Adrenal gland (tissue), 12 donors: ENCODE results near the gene ZGLP1. TPM values are rescaled to one million over a fixed set of nuclear protein-coding genes. Genes with fewer than 3 reads are reported as not detected.

ENCODE experiments used
- DNase-seq, 7 donors: peaks; one replicate each; pipeline ENCODE4 v3.0.0-alpha.2; 2019 to 2020
- H3K27ac ChIP-seq, 5 donors: fragments of 200-600 bp; sonication (generic) in 4 of 5; 1 replicate in 3 of 5; 2 replicates in 2 of 5; pipeline versions ENCODE4 v1.5.1 to v1.8.0; 2016 to 2020; ENCODE audit warnings: mild to moderate bottlenecking in 1 of 5
- H3K27me3 ChIP-seq: fragments of 200-600 bp; 2 replicates; pipeline ENCODE4 v1.8.0; 2021
- H3K36me3 ChIP-seq, 2 donors: fragments of 200-600 bp; replicated peaks in 1 of 2; 1 replicate in 1 of 2; 2 replicates in 1 of 2; pipeline versions ENCODE4 v1.5.1 to v1.8.0; 2018 to 2022
- H3K4me1 ChIP-seq, 2 donors: fragments of 200-600 bp; replicated peaks in 1 of 2; 1 replicate in 1 of 2; 2 replicates in 1 of 2; pipeline versions ENCODE4 v1.5.1 to v1.8.0; 2018 to 2021
- H3K4me3 ChIP-seq, 4 donors: fragments of 200-600 bp; sonication (generic) in 3 of 4; one replicate each; pipeline ENCODE4 v1.5.1; 2016 to 2018
- H3K9me3 ChIP-seq, 3 donors: fragments of 200-600 bp; sonication (generic) in 1 of 3; replicated peaks in 1 of 3; 1 replicate in 2 of 3; 2 replicates in 1 of 3; pipeline versions ENCODE4 v1.5.1 to v1.8.0; 2016 to 2021
- POLR2A ChIP-seq, 2 donors: fragments of 450-650 bp; IDR thresholded peaks; one replicate each; pipeline ENCODE4 v1.6.1; 2017; ENCODE audit warnings: antibody characterized with exemption in 2 of 2, mild to moderate bottlenecking in 2 of 2, moderate library complexity in 1 of 2
- WGBS, 4 donors: extraction: QIAGEN DNeasy Blood & Tissue Kit in 2 of 4; methylation state at CpG; one replicate each; pipeline versions ENCODE4 v1.1.5 to v1.1.7; 2013 to 2017; 5-methylcytosine and 5-hydroxymethylcytosine counted together
- intact Hi-C, 2 donors: fragments of 100-400 bp; cut with DNase I; formaldehyde crosslinking; loops; one replicate each; pipeline versions ENCODE4 v1.14.1 to v1.15.0; 2022 to 2023
- polyA plus RNA-seq, 3 donors: library from polyadenylated mRNA; stranded (reverse); fragments of 200-250 nt in 2 of 3; fragments of 350-450 nt in 1 of 3; fragmentation: Illumina TruSeq in 1 of 3; extraction: RNeasy Lipid Tissue Mini Kit (QIAGEN cat#74804) in 1 of 3; gene quantifications; one replicate each; pipeline ENCODE4 v1.2.3, GENCODE V29; 2013 to 2014
- total RNA-seq, 9 donors: library from RNA; depleted of rRNA in 4 of 9; stranded (reverse); fragments of >200 nt in 4 of 9; fragments of 120-200 nt in 1 of 9; fragmentation: NEBNext Ultra II Directional in 1 of 9; extraction: Animal tissue kit (Norgen Biotek cat#: 25700) in 1 of 9; gene quantifications; one replicate each; pipeline versions ENCODE4 v1.1.0 to v1.2.4, GENCODE V29; 2013 to 2023
- TF ChIP-seq, protein P1 (sequence below), 6 experiments: fragments of 450-650 bp in 4 of 6; fragments of 200-600 bp in 2 of 6; sonication (generic) in 1 of 6; IDR thresholded peaks; 1 replicate in 5 of 6; 2 replicates in 1 of 6; pipeline versions ENCODE4 v1.5.1 to v1.8.0; 2016 to 2021; ENCODE audit warnings: antibody characterized with exemption in 6 of 6, mild to moderate bottlenecking in 2 of 6, moderate library complexity in 1 of 6
- donor health status: healthy with polysubstance abuse.
- donor health status: Bipolar disorder and iron deficiency.
- donor health status: DM: yes; HTN: yes; CAD: no.
- donor health status: DM: no; HTN: no; CAD: no.
- donor health status: DM: no; HTN: no; CAD: no.
- donor health status: DM: yes; HTN: yes; CAD: no.

The ZGLP1 gene
- total and polyA plus RNA-seq, 12 donors, result 0.48 to 38.8 (median 2.8) TPM; not detected in 2

DNA sequence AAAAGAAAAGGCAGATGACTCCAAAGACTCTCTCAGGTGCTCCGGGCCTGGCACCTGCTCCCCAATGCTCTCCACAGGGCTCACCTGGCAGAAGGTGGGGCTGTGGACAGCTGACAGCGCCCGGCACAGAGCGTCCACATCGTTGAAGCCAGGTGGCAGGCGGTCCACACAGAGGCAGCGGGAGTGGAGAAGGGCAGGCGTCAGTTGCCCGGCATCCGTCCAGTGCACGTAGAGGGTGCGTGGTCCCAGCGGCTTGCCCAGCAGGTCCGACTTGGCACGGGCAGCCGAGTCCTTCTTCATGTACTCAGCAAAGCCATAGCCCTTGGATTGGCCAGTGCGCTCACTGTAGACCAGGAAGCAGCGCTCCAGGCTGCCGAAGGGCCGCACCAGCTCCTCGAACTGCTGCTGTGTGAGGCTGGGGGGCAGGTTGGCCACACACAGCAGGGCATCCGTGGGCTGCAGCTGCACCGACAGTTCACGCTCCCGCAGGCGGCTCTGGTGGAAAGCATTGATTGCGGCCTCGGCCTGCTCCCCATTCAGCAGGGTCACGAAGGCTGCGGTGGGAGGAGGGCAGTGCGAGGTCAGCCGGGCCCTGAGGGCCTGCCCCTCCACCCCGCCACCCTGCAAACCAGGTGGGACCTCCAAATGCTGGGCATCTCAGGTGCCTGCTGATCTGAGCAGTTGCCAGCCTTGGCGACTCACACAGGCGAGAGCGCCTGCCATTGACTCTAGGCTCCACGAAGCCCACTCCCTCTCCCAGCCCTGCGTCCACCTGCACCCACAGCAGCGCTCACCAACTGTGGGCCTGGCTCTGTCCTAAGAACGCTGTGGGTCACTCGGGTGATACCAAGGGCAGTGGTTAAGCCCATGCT lies 19.2 kb upstream of the ZGLP1 start:
- no peak for DNase-seq
- Histone ChIP-seq H3K36me3 (peaks cover 0 to 63% of the 10 kb centered on the region in 2 donors), H3K9me3 (no peaks in the 10 kb centered on the region), H3K4me3 (no peak overlapping the region), H3K27ac (no peak overlapping the region), H3K27me3 (no peaks in the 10 kb centered on the region), H3K4me1 (peaks cover 7 to 11% of the 10 kb centered on the region in 2 donors)
- TF ChIP-seq, protein P1, sequence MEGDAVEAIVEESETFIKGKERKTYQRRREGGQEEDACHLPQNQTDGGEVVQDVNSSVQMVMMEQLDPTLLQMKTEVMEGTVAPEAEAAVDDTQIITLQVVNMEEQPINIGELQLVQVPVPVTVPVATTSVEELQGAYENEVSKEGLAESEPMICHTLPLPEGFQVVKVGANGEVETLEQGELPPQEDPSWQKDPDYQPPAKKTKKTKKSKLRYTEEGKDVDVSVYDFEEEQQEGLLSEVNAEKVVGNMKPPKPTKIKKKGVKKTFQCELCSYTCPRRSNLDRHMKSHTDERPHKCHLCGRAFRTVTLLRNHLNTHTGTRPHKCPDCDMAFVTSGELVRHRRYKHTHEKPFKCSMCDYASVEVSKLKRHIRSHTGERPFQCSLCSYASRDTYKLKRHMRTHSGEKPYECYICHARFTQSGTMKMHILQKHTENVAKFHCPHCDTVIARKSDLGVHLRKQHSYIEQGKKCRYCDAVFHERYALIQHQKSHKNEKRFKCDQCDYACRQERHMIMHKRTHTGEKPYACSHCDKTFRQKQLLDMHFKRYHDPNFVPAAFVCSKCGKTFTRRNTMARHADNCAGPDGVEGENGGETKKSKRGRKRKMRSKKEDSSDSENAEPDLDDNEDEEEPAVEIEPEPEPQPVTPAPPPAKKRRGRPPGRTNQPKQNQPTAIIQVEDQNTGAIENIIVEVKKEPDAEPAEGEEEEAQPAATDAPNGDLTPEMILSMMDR (IDR thresholded peaks at IDR 0.05), result no peak
- no peak for TF ChIP-seq POLR2A (IDR thresholded peaks at IDR 0.05)
- 93 to 97% (median 94%) methylated on average over 17 to 41 of the region's 41 CpGs for WGBS, 4 donors
- intact Hi-C loops, result no loop called here

DNA sequence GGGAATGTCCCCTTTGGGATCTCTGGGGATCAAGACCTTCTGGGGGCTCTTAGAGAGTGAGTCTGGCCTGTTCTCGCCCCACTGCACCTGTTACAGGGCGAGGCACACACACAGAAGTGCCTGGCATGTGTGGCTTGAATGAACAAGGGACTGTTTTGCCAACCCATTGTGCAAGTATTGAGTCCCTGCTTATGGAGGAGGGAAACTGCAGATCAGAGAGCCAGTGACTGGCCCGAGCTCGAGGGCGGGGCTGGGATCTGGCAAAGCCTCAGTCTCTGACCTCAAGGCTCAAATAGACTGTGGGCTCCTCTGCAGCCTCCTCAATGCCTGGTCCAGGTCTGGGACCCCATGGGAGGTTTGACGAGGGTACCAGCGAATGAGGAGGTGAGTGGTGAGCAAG lies 18.2 kb upstream of the ZGLP1 start:
- Histone ChIP-seq H3K36me3 (peaks cover 0 to 73% of the 10 kb centered on the region in 2 donors), H3K4me3 (no peak overlapping the region), H3K27me3 (no peaks in the 10 kb centered on the region), H3K4me1 (peaks cover 5 to 11% of the 10 kb centered on the region in 2 donors), H3K9me3 (no peaks in the 10 kb centered on the region), H3K27ac (no peak overlapping the region)
- DNase-seq, result no peak
- intact Hi-C loops, result no loop called here
- TF ChIP-seq, protein P1 (IDR thresholded peaks at IDR 0.05), result no peak
- WGBS, 4 donors, result 89 to 92% (median 91%) methylated on average over 6 to 7 of the region's 7 CpGs

DNA sequence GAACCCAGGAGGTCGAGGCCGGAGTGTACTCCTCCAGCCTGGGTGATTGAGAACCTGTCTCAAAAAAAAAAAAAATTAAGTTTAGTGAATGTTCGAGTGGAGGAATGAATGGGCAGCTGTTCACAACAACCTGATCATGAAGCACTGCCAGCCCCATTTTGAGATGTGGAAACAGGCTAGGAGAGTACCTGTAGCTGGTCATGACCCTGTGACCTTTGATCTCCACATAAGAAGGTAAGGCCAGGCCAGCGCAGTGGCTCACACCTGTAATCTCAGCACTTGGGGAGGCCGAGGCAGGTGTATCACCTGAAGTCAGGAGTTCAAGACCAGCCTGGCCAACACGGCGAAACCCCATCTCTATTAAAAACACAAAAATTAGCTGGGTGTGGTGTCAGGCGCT lies 16.1 kb upstream of the ZGLP1 start:
- Histone ChIP-seq H3K36me3 (peaks cover 0 to 93% of the 10 kb centered on the region in 2 donors), H3K27me3 (no peaks in the 10 kb centered on the region), H3K9me3 (no peaks in the 10 kb centered on the region), H3K27ac (no peak overlapping the region), H3K4me3 (no peak overlapping the region), H3K4me1 (no peaks in the 10 kb centered on the region)
- TF ChIP-seq, protein P1 (IDR thresholded peaks at IDR 0.05), result no peak
- TF ChIP-seq POLR2A (IDR thresholded peaks at IDR 0.05), result no peak
- intact Hi-C loops, result no loop called here
- no peak for DNase-seq
- WGBS, 4 donors, result 83 to 89% (median 88%) methylated on average over 8 of the region's 8 CpGs

DNA sequence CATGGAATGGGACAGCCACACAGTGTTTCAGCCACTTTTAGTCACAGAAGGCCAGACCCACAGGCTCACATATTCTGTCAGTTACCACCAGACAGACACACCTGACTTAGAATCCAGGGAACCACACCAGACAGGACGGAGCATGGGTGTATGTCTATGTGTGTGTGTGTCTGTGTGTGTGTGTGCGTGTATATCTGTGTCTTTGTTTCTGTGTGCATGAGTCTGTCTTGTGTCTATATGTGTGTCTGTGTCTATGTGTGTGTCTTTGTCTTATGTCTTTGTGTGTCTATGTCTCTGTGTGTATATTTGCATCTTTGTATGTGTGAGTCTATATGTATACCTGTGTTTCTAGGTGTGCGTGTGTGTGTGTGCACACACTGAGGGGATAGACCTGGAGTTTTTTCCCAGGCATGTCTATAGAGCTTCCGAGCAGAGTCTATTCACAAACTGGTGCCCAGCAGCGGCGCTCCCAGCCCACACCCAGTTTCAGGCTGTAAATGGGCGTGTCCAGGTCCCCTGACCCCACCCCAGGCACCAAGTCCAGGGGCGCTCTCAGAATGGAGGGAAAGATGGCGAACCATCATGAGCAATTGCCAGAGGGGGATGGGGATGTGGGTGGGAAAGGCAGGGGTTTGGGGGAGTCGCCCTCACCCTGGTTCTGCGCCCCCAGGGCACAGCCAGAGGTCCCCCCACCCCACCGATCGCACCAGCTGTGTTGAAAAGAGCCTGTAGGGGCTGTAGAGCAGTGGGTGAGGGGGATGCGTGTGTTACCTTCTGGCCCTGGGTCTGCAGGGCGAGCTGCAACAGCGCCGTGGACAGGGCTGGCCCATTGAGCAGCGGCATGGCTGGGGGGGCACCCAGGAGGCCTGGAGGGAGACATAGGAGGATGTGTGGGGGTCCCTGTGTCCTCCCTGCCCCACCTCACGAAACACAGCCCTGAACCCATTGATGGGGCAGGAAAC lies 12.5 kb upstream of the ZGLP1 start:
- Histone ChIP-seq H3K4me1 (no peaks in the 10 kb centered on the region), H3K4me3 (no peak overlapping the region), H3K9me3 (no peaks in the 10 kb centered on the region), H3K36me3 (peaks cover 0 to 92% of the 10 kb centered on the region in 2 donors), H3K27me3 (no peaks in the 10 kb centered on the region), H3K27ac (no peak overlapping the region)
- no peak for DNase-seq
- WGBS, 4 donors, result 95 to 96% (median 96%) methylated on average over 9 to 19 of the region's 19 CpGs
- intact Hi-C loops, result no loop called here
- TF ChIP-seq, protein P1 (IDR thresholded peaks at IDR 0.05), result no peak
- no peak for TF ChIP-seq POLR2A (IDR thresholded peaks at IDR 0.05)
